ENCODE data around the gene TRIM10. TPM values are rescaled to one million over a fixed set of nuclear protein-coding genes. Genes with fewer than 3 reads are reported as not detected.

Gene TRIM10
- 2.1 TPM for total RNA-seq

- H3K4me1 ChIP-seq (ENCODE audit: control insufficient read depth in 3 of 3, insufficient read depth in 3 of 3, low read length in 3 of 3), result no peaks in the 10 kb centered on the region
- no peaks in the 10 kb centered on the region for H3K36me3 ChIP-seq (ENCODE audit: control insufficient read depth in 3 of 3, insufficient read depth in 3 of 3, low read length in 3 of 3)
- H3K9ac ChIP-seq (ENCODE audit: low read depth in 1 of 3, low read length in 3 of 3), result no peak within 1 kb of the TSS
- H3K27me3 ChIP-seq (ENCODE audit: control insufficient read depth in 3 of 3, insufficient read depth in 3 of 3, low read length in 3 of 3), result peaks cover 10 to 22% (median 17%) of the 10 kb centered on the region in 3 donors
- no peak within 1 kb of the TSS for H3K27ac ChIP-seq (ENCODE audit: low read depth, low read length)
- no peak within 1 kb of the TSS for H3K4me3 ChIP-seq (ENCODE audit: low read length in 3 of 3)
- H3K9me3 ChIP-seq (ENCODE audit: control insufficient read depth in 3 of 3, low read length in 3 of 3), result no peaks in the 10 kb centered on the region
Measured at GRCh38 chr6:30160785-30161531, at the start of gene TRIM10. Gene TRIM10, minus strand, starts transcription at chr6:30161211. Its CDS starts 353 bp downstream, at chr6:30160858.

- H3K27ac ChIP-seq (ENCODE audit: low read depth, low read length), result peak overlapping the region; percentile 46
Measured at GRCh38 chr6:30207619-30208295, 46.7 kb upstream of the TRIM10 start.

GRCh38 chr6:30206799-30207618, 46.0 kb upstream of the TRIM10 start:
- peak overlapping the region in 2 of 3 donors; percentile 58 to 63 for H3K9ac ChIP-seq (ENCODE audit: low read depth in 1 of 3, low read length in 3 of 3)
- H3K36me3 ChIP-seq (ENCODE audit: control insufficient read depth in 3 of 3, insufficient read depth in 3 of 3, low read length in 3 of 3), result no peaks in the 10 kb centered on the region
- H3K27me3 ChIP-seq (ENCODE audit: control insufficient read depth in 3 of 3, insufficient read depth in 3 of 3, low read length in 3 of 3), result no peaks in the 10 kb centered on the region
- H3K4me1 ChIP-seq (ENCODE audit: control insufficient read depth in 3 of 3, insufficient read depth in 3 of 3, low read length in 3 of 3), result peaks cover 29 to 40% (median 30%) of the 10 kb centered on the region in 3 donors
- no peaks in the 10 kb centered on the region for H3K9me3 ChIP-seq (ENCODE audit: control insufficient read depth in 3 of 3, low read length in 3 of 3)
- H3K4me3 ChIP-seq (ENCODE audit: low read length in 3 of 3), result peak overlapping the region in 1 of 3 donors; percentile 37
- H3K27ac ChIP-seq (ENCODE audit: low read depth, low read length), result peak overlapping the region; percentile 46

More at GRCh38 chr6:30207619-30208295, 46.7 kb upstream of the TRIM10 start:
- peak overlapping the region in 1 of 3 donors; percentile 34 for H3K9ac ChIP-seq (ENCODE audit: low read depth in 1 of 3, low read length in 3 of 3)
- H3K4me1 ChIP-seq (ENCODE audit: control insufficient read depth in 3 of 3, insufficient read depth in 3 of 3, low read length in 3 of 3), result peaks cover 32 to 47% (median 33%) of the 10 kb centered on the region in 3 donors
- H3K4me3 ChIP-seq (ENCODE audit: low read length in 3 of 3), result peak overlapping the region in 1 of 3 donors; percentile 4
- no peaks in the 10 kb centered on the region for H3K27me3 ChIP-seq (ENCODE audit: control insufficient read depth in 3 of 3, insufficient read depth in 3 of 3, low read length in 3 of 3)
- no peaks in the 10 kb centered on the region for H3K36me3 ChIP-seq (ENCODE audit: control insufficient read depth in 3 of 3, insufficient read depth in 3 of 3, low read length in 3 of 3)
- no peaks in the 10 kb centered on the region for H3K9me3 ChIP-seq (ENCODE audit: control insufficient read depth in 3 of 3, low read length in 3 of 3)

GRCh38 chr6:30206152-30206551, 45.1 kb upstream of the TRIM10 start:
- no peak overlapping the region for H3K9ac ChIP-seq (ENCODE audit: low read depth in 1 of 3, low read length in 3 of 3)
- no peaks in the 10 kb centered on the region for H3K9me3 ChIP-seq (ENCODE audit: control insufficient read depth in 3 of 3, low read length in 3 of 3)
- peaks cover 22 to 31% (median 22%) of the 10 kb centered on the region in 3 donors for H3K4me1 ChIP-seq (ENCODE audit: control insufficient read depth in 3 of 3, insufficient read depth in 3 of 3, low read length in 3 of 3)
- H3K36me3 ChIP-seq (ENCODE audit: control insufficient read depth in 3 of 3, insufficient read depth in 3 of 3, low read length in 3 of 3), result no peaks in the 10 kb centered on the region
- H3K4me3 ChIP-seq (ENCODE audit: low read length in 3 of 3), result no peak overlapping the region
- no peak overlapping the region for H3K27ac ChIP-seq (ENCODE audit: low read depth, low read length)
- H3K27me3 ChIP-seq (ENCODE audit: control insufficient read depth in 3 of 3, insufficient read depth in 3 of 3, low read length in 3 of 3), result no peaks in the 10 kb centered on the region

- peaks cover 6 to 13% (median 10%) of the 10 kb centered on the region in 3 donors for H3K36me3 ChIP-seq (ENCODE audit: control insufficient read depth in 3 of 3, insufficient read depth in 3 of 3, low read length in 3 of 3)
- no peak overlapping the region for H3K27ac ChIP-seq (ENCODE audit: low read depth, low read length)
- H3K9me3 ChIP-seq (ENCODE audit: control insufficient read depth in 3 of 3, low read length in 3 of 3), result no peaks in the 10 kb centered on the region
- H3K4me1 ChIP-seq (ENCODE audit: control insufficient read depth in 3 of 3, insufficient read depth in 3 of 3, low read length in 3 of 3), result peaks cover 21 to 26% (median 22%) of the 10 kb centered on the region in 3 donors
- no peak overlapping the region for H3K4me3 ChIP-seq (ENCODE audit: low read length in 3 of 3)
- H3K9ac ChIP-seq (ENCODE audit: low read depth in 1 of 3, low read length in 3 of 3), result no peak overlapping the region
- no peaks in the 10 kb centered on the region for H3K27me3 ChIP-seq (ENCODE audit: control insufficient read depth in 3 of 3, insufficient read depth in 3 of 3, low read length in 3 of 3)
Measured at GRCh38 chr6:30204116-30204515, 43.1 kb upstream of the TRIM10 start.

GRCh38 chr6:30202366-30202765, 41.4 kb upstream of the TRIM10 start:
- H3K9ac ChIP-seq (ENCODE audit: low read depth in 1 of 3, low read length in 3 of 3), result no peak overlapping the region
- H3K4me3 ChIP-seq (ENCODE audit: low read length in 3 of 3), result no peak overlapping the region
- peaks cover 20 to 31% (median 22%) of the 10 kb centered on the region in 3 donors for H3K36me3 ChIP-seq (ENCODE audit: control insufficient read depth in 3 of 3, insufficient read depth in 3 of 3, low read length in 3 of 3)
- H3K4me1 ChIP-seq (ENCODE audit: control insufficient read depth in 3 of 3, insufficient read depth in 3 of 3, low read length in 3 of 3), result peaks cover 12 to 17% (median 13%) of the 10 kb centered on the region in 3 donors
- H3K27ac ChIP-seq (ENCODE audit: low read depth, low read length), result no peak overlapping the region
- no peaks in the 10 kb centered on the region for H3K27me3 ChIP-seq (ENCODE audit: control insufficient read depth in 3 of 3, insufficient read depth in 3 of 3, low read length in 3 of 3)
- H3K9me3 ChIP-seq (ENCODE audit: control insufficient read depth in 3 of 3, low read length in 3 of 3), result no peaks in the 10 kb centered on the region

GRCh38 chr6:30200551-30201281, 39.7 kb upstream of the TRIM10 start:
- no peak overlapping the region for H3K4me3 ChIP-seq (ENCODE audit: low read length in 3 of 3)
- H3K4me1 ChIP-seq (ENCODE audit: control insufficient read depth in 3 of 3, insufficient read depth in 3 of 3, low read length in 3 of 3), result peaks cover 0 to under 1% (median 0%) of the 10 kb centered on the region in 3 donors
- peaks cover 31 to 47% (median 37%) of the 10 kb centered on the region in 3 donors for H3K36me3 ChIP-seq (ENCODE audit: control insufficient read depth in 3 of 3, insufficient read depth in 3 of 3, low read length in 3 of 3)
- no peak overlapping the region for H3K9ac ChIP-seq (ENCODE audit: low read depth in 1 of 3, low read length in 3 of 3)
- no peaks in the 10 kb centered on the region for H3K27me3 ChIP-seq (ENCODE audit: control insufficient read depth in 3 of 3, insufficient read depth in 3 of 3, low read length in 3 of 3)
- no peak overlapping the region for H3K27ac ChIP-seq (ENCODE audit: low read depth, low read length)
- no peaks in the 10 kb centered on the region for H3K9me3 ChIP-seq (ENCODE audit: control insufficient read depth in 3 of 3, low read length in 3 of 3)

- Histone ChIP-seq H3K9ac (ENCODE audit: low read depth in 1 of 3, low read length in 3 of 3) (no peak overlapping the region), H3K9me3 (ENCODE audit: control insufficient read depth in 3 of 3, low read length in 3 of 3) (no peaks in the 10 kb centered on the region), H3K27me3 (ENCODE audit: control insufficient read depth in 3 of 3, insufficient read depth in 3 of 3, low read length in 3 of 3) (no peaks in the 10 kb centered on the region), H3K27ac (ENCODE audit: low read depth, low read length) (no peak overlapping the region), H3K4me1 (ENCODE audit: control insufficient read depth in 3 of 3, insufficient read depth in 3 of 3, low read length in 3 of 3) (no peaks in the 10 kb centered on the region), H3K36me3 (ENCODE audit: control insufficient read depth in 3 of 3, insufficient read depth in 3 of 3, low read length in 3 of 3) (peaks cover 38 to 56% (median 48%) of the 10 kb centered on the region in 3 donors), H3K4me3 (ENCODE audit: low read length in 3 of 3) (no peak overlapping the region)
Measured at GRCh38 chr6:30198166-30199084, 37.4 kb upstream of the TRIM10 start.
